ENCODE results near the gene FUCA1.
A peak's percentile ranks its signal among the peaks of the same experiment; 100 is the strongest.
"Not testable (repeated sequence)": the region's sequence is repeated elsewhere in the genome, so short reads cannot be mapped to it uniquely, and the experiment has no call there.

Gene FUCA1

GRCh38 chr1:23867895-23868556, at the start of gene FUCA1:
TSS of gene FUCA1 (minus strand) at chr1:23868290. CDS start at chr1:23868286, 4 bp downstream.
- DNase-seq (ENCODE audit: low read depth in 2 of 2), result peak; percentile 91 to 93

DNA sequence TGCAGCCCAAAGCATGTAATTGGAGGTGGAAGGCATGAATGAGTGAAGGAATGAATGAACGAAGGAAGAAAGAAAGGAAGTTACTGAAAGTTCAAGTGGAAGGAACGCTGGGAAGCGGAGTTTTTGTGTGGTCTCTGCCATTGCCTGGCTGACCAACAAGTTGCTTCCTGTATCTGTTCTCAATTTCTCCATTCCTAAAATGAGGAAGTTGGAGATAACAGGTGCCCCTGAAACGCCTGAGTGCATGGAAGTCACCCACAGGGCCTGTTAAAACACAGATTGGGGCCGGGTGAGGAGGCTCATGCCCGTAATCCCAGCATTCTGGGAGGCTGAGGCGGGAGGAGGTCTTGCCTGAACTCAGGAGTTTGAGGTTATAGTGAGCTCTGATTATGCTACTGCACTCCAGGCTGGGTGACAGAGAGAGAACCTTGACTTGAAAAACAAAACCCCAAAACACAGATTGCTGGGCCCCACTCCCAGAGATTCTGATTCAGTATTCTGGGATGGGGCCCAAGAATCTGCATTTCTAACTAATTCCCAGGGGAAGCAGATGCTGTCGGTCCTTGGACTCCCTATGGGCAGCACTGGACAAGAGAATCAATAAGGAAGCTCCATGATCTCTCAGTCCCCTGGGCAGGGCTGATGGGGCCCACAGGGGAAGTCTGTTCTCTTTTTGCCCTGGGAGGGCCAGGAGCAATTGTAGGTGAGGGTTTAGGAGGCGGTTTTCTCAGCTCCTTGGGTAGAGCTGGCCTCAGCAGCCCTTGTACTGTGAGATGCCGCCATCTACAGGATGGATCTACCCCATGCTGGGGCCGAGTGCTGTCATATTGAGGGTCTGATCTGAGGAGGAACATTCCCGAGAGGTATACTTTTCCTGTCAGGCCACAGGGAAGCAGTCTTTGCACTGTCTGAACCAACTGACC, 48.4 kb upstream of the FUCA1 start:
- peak; percentile 23 to 42 for DNase-seq (ENCODE audit: low read depth in 2 of 2)

GRCh38 chr1:23915466-23915865, 47.4 kb upstream of the FUCA1 start:
- DNase-seq (ENCODE audit: low read depth in 2 of 2), result no peak

DNA sequence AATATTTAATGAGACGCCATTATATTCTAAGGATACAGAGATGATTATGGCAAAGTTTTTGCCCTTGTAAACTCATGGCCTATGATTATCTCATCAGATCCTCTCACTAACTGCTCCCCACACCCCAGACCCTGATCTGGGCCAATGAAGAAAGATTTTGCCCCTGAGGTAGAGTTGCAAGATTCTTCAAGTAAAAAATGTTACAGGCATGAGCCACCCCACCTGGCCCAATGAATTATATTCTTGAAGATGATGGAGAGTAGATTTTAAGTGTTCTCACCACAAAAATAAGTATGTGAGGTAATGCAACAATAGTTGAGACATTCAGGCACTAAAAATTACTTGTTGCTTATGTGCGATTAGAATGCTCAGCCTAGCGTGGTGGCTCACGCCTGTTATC, 46.8 kb upstream of the FUCA1 start:
- no peak for DNase-seq (ENCODE audit: low read depth in 2 of 2)

- peak; percentile 5 to 17 for DNase-seq (ENCODE audit: low read depth in 2 of 2)
These were observed 45.3 kb upstream of the FUCA1 start, which contains the start of gene CNR2 for GRCh38 chr1:23913212-23913880. TSS of gene CNR2 (minus strand) at chr1:23913362. CDS start at chr1:23875617, 37,745 bp downstream.

DNA sequence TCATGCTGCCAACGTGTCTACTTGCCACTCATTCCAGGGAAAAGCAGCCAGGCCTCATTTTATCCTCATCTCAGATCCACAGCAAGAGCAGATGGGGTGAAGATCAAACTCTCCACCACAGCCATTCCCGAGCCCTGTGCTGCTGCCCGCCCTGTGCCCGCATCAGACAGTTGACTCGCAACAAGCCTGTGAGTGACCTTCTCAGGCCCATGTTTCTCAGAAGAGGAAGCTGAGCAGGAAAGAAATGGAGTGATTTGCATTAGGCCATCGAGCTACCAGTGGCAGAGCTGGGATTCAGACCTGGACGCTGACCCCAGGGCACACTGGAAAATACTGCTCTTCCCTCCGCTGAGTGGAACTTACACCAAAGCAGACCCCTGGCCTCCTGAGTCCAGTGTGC, 43.8 kb upstream of the FUCA1 start:
- DNase-seq (ENCODE audit: low read depth in 2 of 2), result no peak

DNA sequence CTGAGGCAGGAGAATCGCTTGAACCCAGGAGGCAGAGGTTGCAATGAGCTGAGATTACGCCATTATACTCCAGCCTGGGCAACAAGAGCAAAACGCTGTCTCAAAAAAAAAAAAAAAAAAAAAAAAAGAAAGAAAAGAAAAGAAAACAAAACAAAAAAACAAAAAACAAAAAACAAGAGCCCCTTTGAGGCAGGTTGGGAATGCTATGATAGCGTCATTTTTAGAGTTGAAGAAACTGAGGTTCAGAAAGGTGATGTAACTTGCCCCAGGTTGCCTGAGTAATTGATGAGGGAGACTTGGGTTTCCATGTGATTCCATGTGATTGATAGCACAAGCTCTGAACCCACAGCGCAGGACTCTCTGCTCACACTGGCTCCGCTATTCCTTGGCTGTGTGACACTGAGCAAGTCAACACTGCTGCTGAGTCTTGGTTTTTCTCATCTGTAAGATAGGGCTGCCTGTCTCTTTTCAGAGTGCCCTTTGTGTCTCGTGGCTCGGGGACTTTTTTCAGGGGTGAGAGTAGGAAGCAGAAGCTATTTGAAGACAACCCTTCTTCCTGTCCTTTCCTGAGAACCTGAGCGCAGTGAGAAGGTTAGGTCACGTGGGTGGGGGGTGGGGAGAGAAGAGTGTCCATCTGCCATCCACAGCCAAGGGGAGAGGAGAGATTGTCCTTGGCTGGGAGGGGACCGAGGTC, 42.6 kb upstream of the FUCA1 start:
- DNase-seq (ENCODE audit: low read depth in 2 of 2), result no peak

DNA sequence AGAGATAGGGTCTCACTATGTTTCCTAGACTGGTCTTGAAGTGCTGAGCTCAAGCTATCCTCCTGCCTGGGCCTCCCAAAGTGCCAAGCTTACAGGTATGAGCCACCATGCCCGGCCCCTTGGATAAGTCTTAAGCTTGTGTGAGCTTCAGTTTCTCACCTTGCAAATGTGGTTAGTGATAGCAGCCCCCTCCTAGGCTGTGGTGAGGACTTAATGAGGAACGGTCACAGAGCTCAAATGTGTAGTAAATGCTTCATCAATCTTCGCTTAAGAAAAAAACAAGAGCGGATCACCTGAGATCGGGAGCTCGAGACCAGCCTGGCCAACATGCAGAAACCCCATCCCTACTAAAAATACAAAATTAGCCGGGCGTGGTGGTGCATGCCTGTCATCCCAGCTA, 42.1 kb upstream of the FUCA1 start:
- DNase-seq (ENCODE audit: low read depth in 2 of 2), result no peak

DNA sequence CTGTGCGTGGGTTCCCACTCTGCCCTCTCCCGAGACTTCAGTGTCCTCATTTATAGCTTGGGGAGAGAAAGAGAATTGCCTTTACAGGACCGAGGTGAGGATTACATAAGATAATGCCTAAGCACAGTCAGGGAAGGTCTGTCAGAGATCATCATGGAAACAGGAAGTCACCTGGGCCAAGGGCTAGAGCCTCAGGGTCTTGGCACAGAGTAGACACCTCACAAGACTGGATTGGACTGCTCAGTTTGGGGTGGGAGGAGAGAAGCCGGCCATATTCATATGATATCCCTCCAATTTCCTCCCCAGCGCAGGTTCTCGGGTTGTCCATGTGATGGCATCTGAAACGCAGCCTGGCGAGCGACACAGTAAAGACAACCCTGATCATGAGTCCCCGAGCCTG, 41.3 kb upstream of the FUCA1 start:
- no peak for DNase-seq (ENCODE audit: low read depth in 2 of 2)

GRCh38 chr1:23908453-23909341, 40.6 kb upstream of the FUCA1 start:
- no peak for DNase-seq (ENCODE audit: low read depth in 2 of 2)

GRCh38 chr1:23906731-23907130, 38.6 kb upstream of the FUCA1 start:
- DNase-seq (ENCODE audit: low read depth in 2 of 2), result no peak

DNA sequence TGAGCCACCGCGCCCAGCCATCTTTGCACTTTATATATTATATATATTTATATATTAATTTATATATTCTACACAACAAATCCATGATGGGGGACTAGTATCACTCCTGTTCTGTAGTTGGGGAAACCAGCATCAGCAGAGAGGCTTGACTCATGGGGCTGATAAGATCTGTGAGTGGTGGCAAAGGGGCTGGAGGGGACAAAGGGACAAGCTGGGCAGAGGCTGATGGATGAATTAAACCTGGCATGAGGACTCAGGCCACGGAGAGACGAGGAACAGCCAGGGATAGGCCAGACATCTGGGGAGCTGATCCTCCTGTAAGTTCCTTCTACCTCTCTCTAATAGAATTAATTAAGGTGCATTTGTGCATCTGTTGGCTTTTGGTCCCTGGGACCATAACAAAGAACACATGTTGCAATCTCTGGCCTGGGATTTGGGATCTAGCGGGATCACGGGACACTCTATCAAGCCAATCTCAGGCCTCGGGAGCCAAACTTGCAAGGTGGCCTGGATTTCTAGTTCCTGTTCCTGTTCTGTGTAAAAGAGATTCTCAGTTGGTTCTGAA, 37.5 kb upstream of the FUCA1 start:
- DNase-seq (ENCODE audit: low read depth in 2 of 2), result no peak

DNA sequence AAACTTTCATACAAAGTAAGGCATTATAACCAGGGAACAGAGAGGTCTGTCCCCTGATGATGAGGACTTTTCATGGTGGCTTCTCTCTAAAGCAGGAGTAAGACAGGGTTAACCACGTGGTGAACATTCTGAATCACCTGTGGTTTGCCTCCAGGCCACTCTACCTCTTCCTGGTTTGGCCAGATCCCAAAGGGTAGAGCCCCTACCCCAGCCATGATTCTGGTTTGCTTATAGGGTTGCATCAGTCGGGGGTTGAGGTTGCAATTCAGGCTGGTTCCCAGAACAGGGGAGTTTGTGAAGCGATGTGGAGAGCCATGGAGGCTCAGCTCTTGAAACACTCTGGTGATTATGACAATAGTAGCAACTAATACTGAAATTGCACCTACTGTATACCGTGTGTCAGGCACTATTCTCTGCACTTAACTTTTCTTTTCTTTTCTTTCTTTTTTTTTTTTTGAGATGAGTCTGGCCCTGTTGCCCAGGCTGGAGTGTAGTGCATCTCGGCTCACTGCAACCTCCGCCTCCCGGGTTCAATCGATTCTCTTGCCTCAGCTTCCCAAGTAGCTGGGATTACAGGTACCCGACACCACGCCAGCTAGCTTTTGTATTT, 36.8 kb upstream of the FUCA1 start:
- DNase-seq (ENCODE audit: low read depth in 2 of 2), result no peak

DNA sequence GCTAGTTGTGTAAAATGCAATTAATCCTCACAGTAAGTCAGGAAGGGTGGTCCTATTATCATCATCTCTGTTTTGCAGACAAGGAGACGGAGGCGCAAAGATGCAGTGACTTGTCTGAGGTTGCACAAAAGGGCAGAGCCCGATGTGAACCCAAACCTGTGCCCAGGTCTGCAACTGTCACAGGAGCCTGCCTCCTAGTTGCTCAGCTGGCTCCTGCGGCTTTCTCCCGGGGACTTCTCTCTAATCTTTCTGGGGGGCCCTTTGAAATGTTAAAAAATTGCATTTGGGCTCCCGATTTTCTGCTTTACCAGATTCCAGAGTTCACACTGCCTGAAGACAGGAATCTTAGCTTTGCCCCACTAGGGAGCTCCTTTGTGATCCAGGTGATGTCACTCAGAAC, 35.7 kb upstream of the FUCA1 start:
- no peak for DNase-seq (ENCODE audit: low read depth in 2 of 2)

DNA sequence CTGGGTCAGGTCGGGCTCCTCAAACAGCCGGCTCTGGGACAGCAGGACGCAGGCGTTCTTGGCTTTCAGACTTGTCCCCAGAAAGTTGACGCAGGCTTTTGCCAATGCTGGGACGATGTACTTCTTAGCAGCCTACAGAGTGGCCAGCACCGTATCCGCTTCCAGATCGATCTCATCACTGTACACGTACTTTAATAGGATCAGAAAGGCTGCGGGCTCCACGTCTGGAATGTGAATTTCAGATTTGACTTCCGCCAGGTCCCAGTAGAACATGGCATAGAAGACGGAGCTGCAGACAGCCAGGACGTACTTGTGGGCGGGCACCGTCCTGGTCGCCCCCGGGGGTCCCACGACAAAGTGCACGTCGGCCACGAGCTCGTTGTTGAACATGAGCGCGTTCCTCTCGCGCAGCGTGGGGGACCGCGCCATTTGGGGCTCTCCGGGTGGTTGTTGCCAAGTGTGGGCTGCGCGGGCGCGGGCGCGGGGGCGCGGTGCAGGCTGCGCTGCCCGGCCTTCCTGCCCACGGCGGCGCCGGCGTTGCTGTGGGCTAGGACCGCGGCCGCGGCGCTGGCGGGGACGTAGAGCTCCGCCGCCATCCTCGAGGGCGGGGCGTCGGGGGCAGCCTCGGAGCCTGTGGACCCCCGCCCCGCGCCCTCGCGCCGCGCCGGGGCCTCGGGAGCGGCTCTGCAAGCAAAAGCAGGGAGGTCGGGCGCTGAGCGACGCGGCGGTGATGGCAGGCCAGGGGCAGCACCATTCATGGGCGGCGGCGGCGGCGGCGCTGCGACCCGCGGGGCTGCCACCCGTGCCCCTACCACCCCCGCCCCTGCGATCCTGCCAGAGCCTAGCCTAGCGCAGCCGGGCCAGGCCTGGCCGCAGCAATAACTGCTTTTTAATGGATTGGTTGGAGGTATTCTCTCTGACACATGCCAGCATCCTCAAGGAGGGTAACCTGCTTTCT, 34.5 kb upstream of the FUCA1 start:
- DNase-seq (ENCODE audit: low read depth in 2 of 2), result no peak

DNA sequence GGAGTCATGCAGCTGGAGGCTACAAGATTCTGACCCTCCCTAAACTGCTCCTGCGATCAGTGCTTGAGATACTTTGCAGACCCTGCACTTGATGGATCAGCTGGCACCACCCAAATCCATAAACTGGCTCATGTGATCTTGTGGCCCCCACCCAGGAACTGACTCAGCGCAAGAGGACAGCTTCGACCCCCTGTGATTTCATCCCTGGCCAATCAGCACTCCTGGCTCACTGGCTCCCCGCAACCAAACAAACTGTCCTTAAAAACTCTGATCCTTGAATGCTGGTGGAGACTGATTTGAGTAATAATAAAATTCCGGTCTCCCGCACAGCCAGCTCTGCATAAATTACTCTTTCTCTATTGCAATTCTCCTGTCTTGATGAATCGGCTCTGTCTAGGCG, 31.9 kb upstream of the FUCA1 start:
- not testable (repeated sequence) for DNase-seq (ENCODE audit: low read depth in 2 of 2)

DNA sequence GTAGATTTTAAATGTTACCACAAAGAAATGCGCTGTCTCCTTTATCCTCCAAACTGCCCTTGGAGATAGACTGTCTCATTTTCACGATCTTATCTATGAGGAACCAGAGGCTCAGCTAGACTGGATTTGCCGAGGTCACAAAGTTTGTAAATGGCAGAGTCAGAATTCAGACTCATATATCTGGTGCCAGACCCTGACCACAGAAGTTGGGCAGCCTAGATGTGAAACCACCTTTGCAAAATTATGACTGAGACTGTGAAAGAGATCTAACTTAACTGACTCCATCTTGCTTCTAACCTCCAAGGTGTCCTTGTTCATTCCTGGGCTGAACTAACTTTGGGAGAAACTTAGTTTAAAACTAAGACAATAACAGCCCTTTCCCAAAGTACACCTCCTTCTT, 31.0 kb upstream of the FUCA1 start:
- no peak for DNase-seq (ENCODE audit: low read depth in 2 of 2)

DNA sequence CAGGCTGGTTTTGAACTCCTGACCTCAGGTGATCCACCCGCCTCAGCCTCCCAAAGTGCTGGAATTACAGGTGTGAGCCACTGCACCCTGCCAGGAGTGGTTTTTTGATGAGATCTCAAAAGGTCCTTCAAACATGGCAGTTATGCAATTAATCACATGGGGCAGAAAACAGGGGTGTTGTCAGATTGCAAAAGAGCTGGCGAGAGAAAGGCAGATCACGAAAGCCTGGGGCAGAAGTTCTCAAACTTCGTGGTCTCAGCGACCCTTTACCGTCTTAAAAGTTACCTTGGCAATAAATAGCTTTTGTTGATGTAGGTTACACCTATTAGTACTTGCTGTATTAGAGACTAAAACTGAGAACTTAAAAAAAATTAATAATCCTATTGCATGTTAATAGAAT, 29.0 kb upstream of the FUCA1 start:
- DNase-seq (ENCODE audit: low read depth in 2 of 2), result no peak

DNA sequence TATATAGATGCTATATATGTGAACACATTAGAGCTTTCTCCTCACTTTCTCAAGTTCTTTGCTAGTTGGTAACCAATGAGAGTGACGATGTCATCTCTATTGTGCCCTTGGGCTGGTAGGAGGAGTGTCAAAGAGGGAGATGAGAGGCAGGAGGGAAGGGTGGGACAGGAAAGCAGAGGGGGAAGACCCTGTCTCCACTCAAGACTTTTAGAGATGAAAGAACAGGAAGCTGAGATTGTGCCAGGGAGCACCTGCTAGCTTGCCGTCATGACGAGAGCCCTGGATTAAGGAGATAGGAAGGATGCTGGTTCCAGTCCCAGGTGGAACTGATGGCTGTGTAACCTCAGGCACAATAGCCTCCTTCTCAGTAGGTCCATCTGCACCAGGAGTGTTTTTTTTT, 28.4 kb upstream of the FUCA1 start:
- DNase-seq (ENCODE audit: low read depth in 2 of 2), result no peak

Data from stimulated activated CD8-positive, alpha-beta memory T cell treated with anti-CD3 and anti-CD28 coated beads, Interleukin-7, amount 100 ng/mL, for 4 hours (primary cell).